ENCODE measurements around the gene THAP3. TPM values are rescaled to one million over a fixed set of nuclear protein-coding genes. Genes with fewer than 3 reads are reported as not detected.

The THAP3 gene
- total and polyA plus RNA-seq, 2 of the 4 experiments (the other 2 are of a cell fraction) = 14.2 to 14.9 TPM

DNA sequence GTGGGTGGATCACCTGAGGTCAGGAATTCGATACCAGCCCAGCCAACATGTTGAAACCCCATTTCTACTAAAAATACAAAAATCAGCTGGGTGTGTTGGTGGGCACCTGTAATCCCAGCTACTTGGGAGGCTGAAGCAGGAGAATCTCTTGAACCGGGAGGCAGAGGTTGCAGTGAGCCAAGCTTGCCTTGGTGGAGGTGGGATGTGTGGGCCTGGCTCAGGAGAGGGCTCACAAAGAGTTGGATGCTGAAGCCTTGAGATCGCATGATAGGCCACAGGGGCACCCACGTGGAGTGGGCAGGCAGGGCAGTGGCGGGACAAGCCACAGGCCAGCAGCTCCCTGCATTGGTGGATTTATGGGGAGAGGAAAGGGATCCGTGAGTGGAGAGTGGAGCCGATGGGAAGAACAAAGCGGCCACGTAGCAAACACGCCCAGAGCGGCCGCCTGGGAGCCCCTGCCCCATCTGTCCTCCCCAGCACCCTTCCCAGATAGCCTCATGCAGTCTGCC is 4.4 kb downstream of the THAP3 start:
- no peak overlapping the region for H4K91ac ChIP-seq (ENCODE audit: insufficient read depth, low read depth, low read length)
- H2BK120ac ChIP-seq (ENCODE audit: low read depth, low read length) = no peak overlapping the region
- POLR2A ChIA-PET (ENCODE audit: unreplicated experiment) = no interaction called here
- H3K27me3 ChIP-seq (ENCODE audit: control insufficient read depth, insufficient read depth, low read length) = no peaks in the 10 kb centered on the region
- H3K9ac ChIP-seq (ENCODE audit: low read depth, low read length) = no peak overlapping the region
- H2BK15ac ChIP-seq (ENCODE audit: low read depth, low read length) = no peak overlapping the region
- TF ChIP-seq NFE2L2 (IDR thresholded peaks at IDR 0.05; ENCODE audit: low read depth, low read length) (no peak), POLR2A (IDR thresholded peaks at IDR 0.05; ENCODE audit: low read depth, low read length) (no peak), CEBPB (IDR thresholded peaks at IDR 0.05; ENCODE audit: low read depth, low read length) (no peak), MAFK (IDR thresholded peaks at IDR 0.05; ENCODE audit: low read depth, low read length) (no peak), RCOR1 (IDR thresholded peaks at IDR 0.05; ENCODE audit: insufficient replicate concordance, low read length) (no peak), SMC3 (IDR thresholded peaks at IDR 0.05; ENCODE audit: low read depth, low read length) (no peak), MAZ (IDR thresholded peaks at IDR 0.05; ENCODE audit: borderline replicate concordance, low read depth, low read length) (no peak)
- TF ChIP-seq, protein P1, sequence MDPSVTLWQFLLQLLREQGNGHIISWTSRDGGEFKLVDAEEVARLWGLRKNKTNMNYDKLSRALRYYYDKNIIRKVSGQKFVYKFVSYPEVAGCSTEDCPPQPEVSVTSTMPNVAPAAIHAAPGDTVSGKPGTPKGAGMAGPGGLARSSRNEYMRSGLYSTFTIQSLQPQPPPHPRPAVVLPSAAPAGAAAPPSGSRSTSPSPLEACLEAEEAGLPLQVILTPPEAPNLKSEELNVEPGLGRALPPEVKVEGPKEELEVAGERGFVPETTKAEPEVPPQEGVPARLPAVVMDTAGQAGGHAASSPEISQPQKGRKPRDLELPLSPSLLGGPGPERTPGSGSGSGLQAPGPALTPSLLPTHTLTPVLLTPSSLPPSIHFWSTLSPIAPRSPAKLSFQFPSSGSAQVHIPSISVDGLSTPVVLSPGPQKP (IDR thresholded peaks at IDR 0.05; ENCODE audit: borderline replicate concordance, low read depth, low read length) = no peak
- TF ChIP-seq, protein P2, sequence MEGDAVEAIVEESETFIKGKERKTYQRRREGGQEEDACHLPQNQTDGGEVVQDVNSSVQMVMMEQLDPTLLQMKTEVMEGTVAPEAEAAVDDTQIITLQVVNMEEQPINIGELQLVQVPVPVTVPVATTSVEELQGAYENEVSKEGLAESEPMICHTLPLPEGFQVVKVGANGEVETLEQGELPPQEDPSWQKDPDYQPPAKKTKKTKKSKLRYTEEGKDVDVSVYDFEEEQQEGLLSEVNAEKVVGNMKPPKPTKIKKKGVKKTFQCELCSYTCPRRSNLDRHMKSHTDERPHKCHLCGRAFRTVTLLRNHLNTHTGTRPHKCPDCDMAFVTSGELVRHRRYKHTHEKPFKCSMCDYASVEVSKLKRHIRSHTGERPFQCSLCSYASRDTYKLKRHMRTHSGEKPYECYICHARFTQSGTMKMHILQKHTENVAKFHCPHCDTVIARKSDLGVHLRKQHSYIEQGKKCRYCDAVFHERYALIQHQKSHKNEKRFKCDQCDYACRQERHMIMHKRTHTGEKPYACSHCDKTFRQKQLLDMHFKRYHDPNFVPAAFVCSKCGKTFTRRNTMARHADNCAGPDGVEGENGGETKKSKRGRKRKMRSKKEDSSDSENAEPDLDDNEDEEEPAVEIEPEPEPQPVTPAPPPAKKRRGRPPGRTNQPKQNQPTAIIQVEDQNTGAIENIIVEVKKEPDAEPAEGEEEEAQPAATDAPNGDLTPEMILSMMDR (conservative IDR thresholded peaks at IDR 0.05; ENCODE audit: low read depth, low read length) = no peak
- intact Hi-C loops (cut with micrococcal nuclease) = no loop called here
- in situ Hi-C loops (cut with MboI; ENCODE audit: low sequenced_read_pairs) = no loop called here
- H3K9me3 ChIP-seq (ENCODE audit: control insufficient read depth, insufficient read depth, low read length) = no peaks in the 10 kb centered on the region
- CTCF ChIA-PET = no interaction called here
- dilution Hi-C loops (cut with HindIII; ENCODE audit: low sequenced_read_pairs, unreplicated experiment) = no loop called here
- H4K5ac ChIP-seq (ENCODE audit: low read depth, low read length) = no peak overlapping the region
- no peak overlapping the region for H3K4ac ChIP-seq (ENCODE audit: low read depth, low read length)
- H4K20me1 ChIP-seq (ENCODE audit: insufficient read depth, low read length) = peaks cover 27% of the 10 kb centered on the region
- H3K56ac ChIP-seq (ENCODE audit: extremely low read depth, insufficient read depth, low read length) = no peak overlapping the region
- no peak overlapping the region for H3K4me3 ChIP-seq (ENCODE audit: insufficient read depth, low read depth, low read length)
- ATAC-seq (ENCODE audit: low read depth) = no peak
- peaks cover 4% of the 10 kb centered on the region; the same call in 1 of the 2 replicates for H3K9me1 ChIP-seq (ENCODE audit: insufficient read depth, low read length)
- H2AFZ ChIP-seq (replicated peaks; ENCODE audit: low read length, poor library complexity) = no peak overlapping the region
- no peak overlapping the region for H3K4me2 ChIP-seq (ENCODE audit: low read depth, low read length)
- WGBS, 2 experiments (ENCODE audit: extremely low coverage in 2 of 2, insufficient read length in 1 of 2) = 100% methylated on average over 2 of the region's 12 CpGs; no CpG with 5 or more reads in 1 of the 2 experiments
- no peak overlapping the region for H3K14ac ChIP-seq (replicated peaks; ENCODE audit: low read depth, low read length)
- H4K8ac ChIP-seq (ENCODE audit: low read depth in 2 of 2, low read length in 2 of 2) = no peak overlapping the region
- no peak for DNase-seq
- H3K23ac ChIP-seq (ENCODE audit: low read depth, low read length) = no peak overlapping the region
- no peak overlapping the region for H2BK5ac ChIP-seq (ENCODE audit: low read depth, low read length, poor library complexity, severe bottlenecking)
- no peak overlapping the region for H2AK5ac ChIP-seq (ENCODE audit: low read depth, low read length)
- no TSS peak for BruUV-seq (replicated peaks)
- H3K27ac ChIP-seq (ENCODE audit: insufficient read depth, low read length) = no peak overlapping the region
- H2BK20ac ChIP-seq (ENCODE audit: low read depth, low read length) = no peak overlapping the region
- H3K36me3 ChIP-seq (ENCODE audit: control insufficient read depth, insufficient read depth, low read length) = peaks cover 46% of the 10 kb centered on the region
- no peak overlapping the region for H2AK9ac ChIP-seq (replicated peaks; ENCODE audit: low read depth, low read length, poor library complexity)
- H3K18ac ChIP-seq (ENCODE audit: low read depth, low read length) = no peak overlapping the region
- peaks cover 6% of the 10 kb centered on the region for H3K4me1 ChIP-seq (ENCODE audit: control insufficient read depth, insufficient read depth, low read length)
- peaks cover 18 to 53% of the 10 kb centered on the region in 2 experiments for H3K79me1 ChIP-seq (ENCODE audit: low read depth in 1 of 2, low read length in 2 of 2)
